ENCODE data around the gene SYDE2.

GRCh38 chr1:85111695-85112094 lies 89.1 kb downstream of the SYDE2 start:
- TF ChIP-seq CTCF (IDR thresholded peaks at IDR 0.05): no peak
- TF ChIP-seq POLR2A (IDR thresholded peaks at IDR 0.05): no peak
